Measurements from ENCODE around the gene N4BP2.
A peak's percentile ranks its signal among the peaks of the same experiment; 100 is the strongest.

GRCh38 chr4:40149960-40150385, 93.3 kb downstream of the N4BP2 start:
- TF ChIP-seq CTCF (IDR thresholded peaks at IDR 0.05; ENCODE audit: low read length) (peak; percentile 77), EZH2 (IDR thresholded peaks at IDR 0.05; ENCODE audit: borderline replicate concordance, low read length) (no peak)

Data from OCI-LY1 (cell line).